Measurements from ENCODE around the gene LPA. TPM values are rescaled to one million over a fixed set of nuclear protein-coding genes. Genes with fewer than 3 reads are reported as not detected.

LPA gene
- total and polyA plus RNA-seq, 2 of the 13 experiments (the other 11 are each of a cell fraction or from before 2014, with no cell fraction given) = not detected

- TF ChIP-seq, protein P1, sequence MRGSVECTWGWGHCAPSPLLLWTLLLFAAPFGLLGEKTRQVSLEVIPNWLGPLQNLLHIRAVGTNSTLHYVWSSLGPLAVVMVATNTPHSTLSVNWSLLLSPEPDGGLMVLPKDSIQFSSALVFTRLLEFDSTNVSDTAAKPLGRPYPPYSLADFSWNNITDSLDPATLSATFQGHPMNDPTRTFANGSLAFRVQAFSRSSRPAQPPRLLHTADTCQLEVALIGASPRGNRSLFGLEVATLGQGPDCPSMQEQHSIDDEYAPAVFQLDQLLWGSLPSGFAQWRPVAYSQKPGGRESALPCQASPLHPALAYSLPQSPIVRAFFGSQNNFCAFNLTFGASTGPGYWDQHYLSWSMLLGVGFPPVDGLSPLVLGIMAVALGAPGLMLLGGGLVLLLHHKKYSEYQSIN (CRISPR knock-in tag; IDR thresholded peaks at IDR 0.05; ENCODE audit: borderline replicate concordance) = no peak
- TF ChIP-seq, protein P2, sequence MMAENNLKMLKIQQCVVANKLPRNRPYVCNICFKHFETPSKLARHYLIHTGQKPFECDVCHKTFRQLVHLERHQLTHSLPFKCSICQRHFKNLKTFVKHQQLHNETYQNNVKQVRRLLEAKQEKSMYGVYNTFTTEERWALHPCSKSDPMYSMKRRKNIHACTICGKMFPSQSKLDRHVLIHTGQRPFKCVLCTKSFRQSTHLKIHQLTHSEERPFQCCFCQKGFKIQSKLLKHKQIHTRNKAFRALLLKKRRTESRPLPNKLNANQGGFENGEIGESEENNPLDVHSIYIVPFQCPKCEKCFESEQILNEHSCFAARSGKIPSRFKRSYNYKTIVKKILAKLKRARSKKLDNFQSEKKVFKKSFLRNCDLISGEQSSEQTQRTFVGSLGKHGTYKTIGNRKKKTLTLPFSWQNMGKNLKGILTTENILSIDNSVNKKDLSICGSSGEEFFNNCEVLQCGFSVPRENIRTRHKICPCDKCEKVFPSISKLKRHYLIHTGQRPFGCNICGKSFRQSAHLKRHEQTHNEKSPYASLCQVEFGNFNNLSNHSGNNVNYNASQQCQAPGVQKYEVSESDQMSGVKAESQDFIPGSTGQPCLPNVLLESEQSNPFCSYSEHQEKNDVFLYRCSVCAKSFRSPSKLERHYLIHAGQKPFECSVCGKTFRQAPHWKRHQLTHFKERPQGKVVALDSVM (CRISPR knock-in tag; IDR thresholded peaks at IDR 0.05) = peak; percentile 36; the same call in 1 of the 2 replicates
- 0 out of 2 replicates have a peak, but pooled peaks have one; percentile 49 for TF ChIP-seq ZNF451 (CRISPR knock-in tag; IDR thresholded peaks at IDR 0.05)
- 0 out of 2 replicates have a peak, but pooled peaks have one; percentile 26 for TF ChIP-seq TMF1 (CRISPR knock-in tag; IDR thresholded peaks at IDR 0.05; ENCODE audit: low read depth)
- TF ChIP-seq, protein P3, sequence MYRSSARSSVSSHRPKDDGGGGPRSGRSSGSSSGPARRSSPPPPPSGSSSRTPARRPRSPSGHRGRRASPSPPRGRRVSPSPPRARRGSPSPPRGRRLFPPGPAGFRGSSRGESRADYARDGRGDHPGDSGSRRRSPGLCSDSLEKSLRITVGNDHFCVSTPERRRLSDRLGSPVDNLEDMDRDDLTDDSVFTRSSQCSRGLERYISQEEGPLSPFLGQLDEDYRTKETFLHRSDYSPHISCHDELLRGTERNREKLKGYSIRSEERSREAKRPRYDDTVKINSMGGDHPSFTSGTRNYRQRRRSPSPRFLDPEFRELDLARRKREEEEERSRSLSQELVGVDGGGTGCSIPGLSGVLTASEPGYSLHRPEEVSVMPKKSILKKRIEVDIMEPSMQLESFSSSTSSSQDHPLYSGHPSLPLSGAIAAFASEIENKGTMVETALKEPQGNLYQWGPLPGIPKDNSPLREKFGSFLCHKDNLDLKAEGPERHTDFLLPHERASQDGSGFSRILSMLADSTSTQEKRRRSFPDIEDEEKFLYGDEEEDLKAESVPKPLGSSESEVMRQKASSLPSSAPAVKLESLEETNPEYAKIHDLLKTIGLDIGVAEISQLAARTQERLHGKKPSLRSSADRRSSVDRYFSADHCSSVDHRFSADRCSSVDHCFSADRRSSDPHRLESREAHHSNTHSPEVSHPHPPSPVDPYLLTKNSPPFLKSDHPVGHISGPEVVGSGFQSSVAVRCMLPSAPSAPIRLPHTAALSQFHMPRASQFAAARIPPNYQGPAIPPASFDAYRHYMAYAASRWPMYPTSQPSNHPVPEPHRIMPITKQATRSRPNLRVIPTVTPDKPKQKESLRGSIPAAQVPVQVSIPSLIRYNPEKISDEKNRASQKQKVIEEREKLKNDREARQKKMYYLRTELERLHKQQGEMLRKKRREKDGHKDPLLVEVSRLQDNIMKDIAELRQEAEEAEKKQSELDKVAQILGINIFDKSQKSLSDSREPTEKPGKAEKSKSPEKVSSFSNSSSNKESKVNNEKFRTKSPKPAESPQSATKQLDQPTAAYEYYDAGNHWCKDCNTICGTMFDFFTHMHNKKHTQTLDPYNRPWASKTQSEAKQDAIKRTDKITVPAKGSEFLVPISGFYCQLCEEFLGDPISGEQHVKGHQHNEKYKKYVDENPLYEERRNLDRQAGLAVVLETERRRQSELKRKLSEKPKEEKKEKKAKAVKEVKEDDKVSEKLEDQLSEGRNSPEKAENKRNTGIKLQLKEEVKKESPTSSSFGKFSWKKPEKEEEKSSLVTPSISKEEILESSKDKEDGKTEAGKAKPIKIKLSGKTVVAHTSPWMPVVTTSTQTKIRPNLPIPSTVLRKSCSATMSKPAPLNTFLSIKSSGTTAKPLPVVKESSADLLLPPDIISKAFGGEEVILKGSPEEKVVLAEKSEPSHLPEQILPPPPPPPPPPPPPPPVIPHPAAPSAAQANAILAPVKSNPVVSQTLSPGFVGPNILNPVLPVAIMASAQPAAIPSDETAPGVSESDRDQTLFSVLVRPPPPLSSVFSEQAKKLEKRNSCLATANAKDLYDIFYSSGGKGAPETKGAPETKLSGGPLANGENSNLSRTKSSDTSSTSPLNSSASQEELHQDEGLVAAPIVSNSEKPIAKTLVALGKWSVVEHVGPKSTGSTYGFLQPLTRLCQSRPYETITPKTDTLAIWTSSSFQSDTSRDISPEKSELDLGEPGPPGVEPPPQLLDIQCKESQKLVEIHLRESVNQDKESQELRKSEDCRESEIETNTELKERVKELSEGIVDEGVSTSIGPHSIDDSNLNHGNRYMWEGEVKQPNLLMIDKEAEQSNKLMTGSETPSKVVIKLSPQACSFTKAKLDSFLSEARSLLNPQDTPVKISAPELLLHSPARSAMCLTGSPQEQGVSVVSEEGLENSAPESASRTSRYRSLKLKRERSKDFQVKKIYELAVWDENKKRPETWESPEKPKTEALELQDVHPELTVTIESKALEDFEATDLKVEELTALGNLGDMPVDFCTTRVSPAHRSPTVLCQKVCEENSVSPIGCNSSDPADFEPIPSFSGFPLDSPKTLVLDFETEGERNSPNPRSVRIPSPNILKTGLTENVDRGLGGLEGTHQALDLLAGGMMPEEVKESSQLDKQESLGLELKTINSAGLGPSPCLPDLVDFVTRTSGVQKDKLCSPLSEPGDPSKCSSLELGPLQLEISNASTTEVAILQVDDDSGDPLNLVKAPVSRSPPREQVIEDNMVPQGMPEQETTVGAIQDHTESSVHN (CRISPR knock-in tag; IDR thresholded peaks at IDR 0.05) = no peak; the same call in 1 of the 2 replicates
- TF ChIP-seq HDAC6 (IDR thresholded peaks at IDR 0.05; ENCODE audit: low read depth, low read length) = no peak
- TF ChIP-seq ZNF512B (CRISPR knock-in tag; IDR thresholded peaks at IDR 0.05; ENCODE audit: borderline replicate concordance) = peak; percentile 85; the same call in 1 of the 2 replicates
- peak; percentile 94 for TF ChIP-seq ZNF234 (CRISPR knock-in tag; conservative IDR thresholded peaks at IDR 0.05)
- no peak for TF ChIP-seq SMARCC2 (IDR thresholded peaks at IDR 0.05)
- 0 out of 2 replicates have a peak, but pooled peaks have one; percentile 8 for TF ChIP-seq ZFAT (CRISPR knock-in tag; conservative IDR thresholded peaks at IDR 0.05)
Measured at GRCh38 chr6:160520043-160520904, 143.8 kb downstream of the LPA start (continued).
